ENCODE measurements around the gene MYPOP. TPM values are rescaled to one million over a fixed set of nuclear protein-coding genes. Genes with fewer than 3 reads are reported as not detected.

The MYPOP gene
- total RNA-seq, 2 donors from 2014 or later: 8.7 to 9.1 TPM

DNA sequence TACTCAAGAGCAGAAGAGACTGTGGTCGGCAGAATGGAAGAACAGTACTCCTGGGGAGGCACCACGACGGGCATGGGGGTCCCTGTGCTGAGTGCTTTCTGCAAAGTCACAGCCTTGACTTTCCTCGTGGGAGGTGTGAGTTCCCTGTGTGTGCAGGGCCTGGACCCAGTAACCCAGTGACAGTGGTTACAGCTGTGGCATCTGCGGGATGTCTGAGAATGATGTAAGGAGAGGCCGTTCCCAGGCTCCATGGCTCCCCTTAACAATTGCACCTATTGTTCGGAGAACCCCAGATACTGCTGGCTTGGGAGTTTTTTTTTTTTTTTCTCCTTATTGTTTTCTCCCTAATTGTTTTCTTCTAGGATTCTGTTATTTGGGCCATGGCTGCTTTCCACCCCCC is 17.3 kb upstream of the MYPOP start:
- no peaks in the 10 kb centered on the region for H3K36me3 ChIP-seq
- TF ChIP-seq, protein P1, sequence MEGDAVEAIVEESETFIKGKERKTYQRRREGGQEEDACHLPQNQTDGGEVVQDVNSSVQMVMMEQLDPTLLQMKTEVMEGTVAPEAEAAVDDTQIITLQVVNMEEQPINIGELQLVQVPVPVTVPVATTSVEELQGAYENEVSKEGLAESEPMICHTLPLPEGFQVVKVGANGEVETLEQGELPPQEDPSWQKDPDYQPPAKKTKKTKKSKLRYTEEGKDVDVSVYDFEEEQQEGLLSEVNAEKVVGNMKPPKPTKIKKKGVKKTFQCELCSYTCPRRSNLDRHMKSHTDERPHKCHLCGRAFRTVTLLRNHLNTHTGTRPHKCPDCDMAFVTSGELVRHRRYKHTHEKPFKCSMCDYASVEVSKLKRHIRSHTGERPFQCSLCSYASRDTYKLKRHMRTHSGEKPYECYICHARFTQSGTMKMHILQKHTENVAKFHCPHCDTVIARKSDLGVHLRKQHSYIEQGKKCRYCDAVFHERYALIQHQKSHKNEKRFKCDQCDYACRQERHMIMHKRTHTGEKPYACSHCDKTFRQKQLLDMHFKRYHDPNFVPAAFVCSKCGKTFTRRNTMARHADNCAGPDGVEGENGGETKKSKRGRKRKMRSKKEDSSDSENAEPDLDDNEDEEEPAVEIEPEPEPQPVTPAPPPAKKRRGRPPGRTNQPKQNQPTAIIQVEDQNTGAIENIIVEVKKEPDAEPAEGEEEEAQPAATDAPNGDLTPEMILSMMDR (IDR thresholded peaks at IDR 0.05): no peak
- no peak for TF ChIP-seq POLR2A (IDR thresholded peaks at IDR 0.05)
- no peak for TF ChIP-seq POLR2AphosphoS5 (IDR thresholded peaks at IDR 0.05)
- WGBS: 57% methylated on average over 7 of the region's 7 CpGs
- DNase-seq (ENCODE audit: low spot score): no peak
- no peak overlapping the region for H3K4me3 ChIP-seq
- H3K27ac ChIP-seq: no peak overlapping the region
- H3K9me3 ChIP-seq: no peaks in the 10 kb centered on the region
- no peaks in the 10 kb centered on the region for H3K4me1 ChIP-seq (replicated peaks)
- no peaks in the 10 kb centered on the region for H3K27me3 ChIP-seq (replicated peaks; ENCODE audit: insufficient read depth)
- intact Hi-C loops (cut with DNase I): no loop called here

DNA sequence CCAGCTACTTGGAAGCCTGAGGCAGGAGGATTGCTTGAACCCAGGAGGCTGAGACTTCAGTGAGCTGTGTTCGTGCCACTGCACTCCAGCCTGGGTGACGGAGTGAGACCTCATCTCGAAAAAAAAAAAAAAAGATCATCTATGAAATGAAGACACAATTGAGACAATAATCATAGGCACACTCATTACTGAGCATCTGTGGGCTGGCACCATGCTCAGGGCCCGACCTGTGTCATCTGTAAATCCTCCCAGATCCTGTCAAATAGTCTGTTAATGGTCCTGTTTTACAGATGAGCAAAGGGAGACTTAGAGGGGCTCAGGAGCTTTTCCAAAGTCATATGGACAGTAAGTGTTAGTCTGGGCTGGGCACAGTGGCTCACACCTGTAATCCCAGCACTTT is 16.3 kb upstream of the MYPOP start:
- no peaks in the 10 kb centered on the region for H3K9me3 ChIP-seq
- H3K27me3 ChIP-seq (replicated peaks; ENCODE audit: insufficient read depth): no peaks in the 10 kb centered on the region
- no peak for TF ChIP-seq POLR2AphosphoS5 (IDR thresholded peaks at IDR 0.05)
- TF ChIP-seq POLR2A (IDR thresholded peaks at IDR 0.05): no peak
- TF ChIP-seq, protein P1 (IDR thresholded peaks at IDR 0.05): no peak
- 68% methylated on average over 4 of the region's 4 CpGs for WGBS
- no peak overlapping the region for H3K27ac ChIP-seq
- no peaks in the 10 kb centered on the region for H3K36me3 ChIP-seq
- no peak overlapping the region for H3K4me3 ChIP-seq
- intact Hi-C loops (cut with DNase I): no loop called here
- H3K4me1 ChIP-seq (replicated peaks): no peaks in the 10 kb centered on the region
- no peak for DNase-seq (ENCODE audit: low spot score)

DNA sequence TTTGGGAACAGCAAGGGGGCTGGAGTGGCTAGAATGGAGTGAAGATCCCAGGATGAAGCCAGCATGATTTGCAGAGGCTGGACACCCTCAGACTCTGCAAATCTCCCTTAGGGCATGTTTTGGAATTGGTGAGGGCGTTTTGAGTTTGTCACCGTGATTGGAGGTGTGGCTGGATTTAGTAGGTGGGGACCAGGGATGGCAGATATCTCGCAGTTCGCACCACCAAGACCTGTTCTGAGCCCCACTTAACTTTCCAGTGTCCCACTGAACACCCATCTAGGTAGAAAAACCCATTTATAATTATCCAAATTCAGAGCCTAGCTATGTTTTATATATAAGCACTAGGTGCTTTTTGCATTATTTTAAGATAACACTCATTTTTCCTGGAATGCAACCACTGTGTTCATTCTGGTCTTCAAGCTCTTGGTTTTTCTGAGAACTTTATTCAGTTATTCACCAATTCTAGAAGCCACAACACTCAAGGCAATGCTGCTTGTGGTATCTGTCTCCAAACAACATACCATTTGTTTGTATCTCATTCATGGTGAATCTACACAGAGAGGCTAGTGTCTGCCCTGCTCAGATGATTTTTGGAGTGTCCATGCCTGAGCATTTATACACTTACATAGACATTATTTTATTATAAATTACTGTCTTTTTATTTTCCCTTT is 15.1 kb upstream of the MYPOP start:
- 42% methylated on average over 4 of the region's 4 CpGs for WGBS
- no peak for DNase-seq (ENCODE audit: low spot score)
- no peaks in the 10 kb centered on the region for H3K4me1 ChIP-seq (replicated peaks)
- H3K36me3 ChIP-seq: no peaks in the 10 kb centered on the region
- H3K27me3 ChIP-seq (replicated peaks; ENCODE audit: insufficient read depth): no peaks in the 10 kb centered on the region
- intact Hi-C loops (cut with DNase I): no loop called here
- TF ChIP-seq, protein P1 (IDR thresholded peaks at IDR 0.05): no peak
- TF ChIP-seq POLR2A (IDR thresholded peaks at IDR 0.05): no peak
- no peak for TF ChIP-seq POLR2AphosphoS5 (IDR thresholded peaks at IDR 0.05)
- no peak overlapping the region for H3K27ac ChIP-seq
- H3K9me3 ChIP-seq: no peaks in the 10 kb centered on the region
- no peak overlapping the region for H3K4me3 ChIP-seq

DNA sequence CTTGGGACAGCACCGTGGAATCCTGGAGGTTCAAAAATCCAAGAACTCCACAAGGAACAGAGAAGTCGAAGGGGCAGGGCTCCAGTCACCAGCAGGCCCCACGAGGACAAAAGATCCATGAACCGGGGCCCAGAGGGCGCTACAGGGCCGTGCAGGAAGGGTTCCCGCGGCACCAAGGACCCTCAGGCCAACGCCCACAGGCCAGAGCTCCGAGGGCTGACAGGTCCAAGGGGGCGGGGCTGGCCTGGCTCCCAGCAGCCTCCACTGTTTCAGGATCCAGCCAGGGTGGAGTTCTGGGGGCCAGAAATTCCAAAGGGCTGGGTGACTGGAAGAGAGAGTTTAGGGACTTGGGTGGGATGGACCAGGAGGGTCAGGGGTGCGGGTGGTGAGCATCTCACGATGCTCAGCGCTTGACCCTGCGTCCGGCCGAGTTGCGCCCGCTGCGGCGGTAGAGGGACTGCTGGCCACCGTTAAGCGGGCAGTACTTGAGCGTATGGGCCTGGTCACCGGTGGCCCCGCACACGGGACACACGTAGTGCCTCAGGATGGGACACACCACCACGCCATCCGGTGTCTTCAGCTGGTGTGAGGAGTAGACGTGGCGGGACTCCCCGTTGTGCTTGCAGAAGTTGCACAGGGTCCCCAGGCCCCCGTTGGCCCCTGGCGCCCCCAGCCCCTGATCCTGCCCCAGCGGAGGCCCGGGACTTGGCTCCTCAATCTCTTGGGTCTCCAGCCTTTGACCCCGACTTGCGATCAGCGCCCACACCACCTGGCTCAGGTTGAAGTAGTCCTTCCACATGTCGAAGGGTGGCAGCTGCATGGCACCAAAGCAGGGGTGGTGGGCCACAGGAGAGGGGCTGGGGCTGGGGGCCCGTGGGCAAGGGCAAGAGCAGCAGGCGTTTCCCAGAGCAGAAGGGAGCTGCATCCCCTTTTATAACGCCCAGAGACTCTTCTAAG is 11.7 kb upstream of the MYPOP start, which contains the start of gene NANOS2:
NANOS2 (minus strand) TSS at position 905 of the 957 bp plus-strand sequence; CDS start at position 820, 85 bp downstream.
- intact Hi-C loops (cut with DNase I): no loop called here
- no peaks in the 10 kb centered on the region for H3K4me1 ChIP-seq (replicated peaks)
- no peaks in the 10 kb centered on the region for H3K9me3 ChIP-seq
- H3K4me3 ChIP-seq: no peak within 1 kb of the TSS
- H3K27me3 ChIP-seq (replicated peaks; ENCODE audit: insufficient read depth): peaks cover 3% of the 10 kb centered on the region
- WGBS: 52% methylated on average over 43 of the region's 44 CpGs
- no peak for TF ChIP-seq POLR2A (IDR thresholded peaks at IDR 0.05)
- TF ChIP-seq, protein P1 (IDR thresholded peaks at IDR 0.05): no peak
- no peak for TF ChIP-seq POLR2AphosphoS5 (IDR thresholded peaks at IDR 0.05)
- H3K36me3 ChIP-seq: no peaks in the 10 kb centered on the region
- no peak for DNase-seq (ENCODE audit: low spot score)
- H3K27ac ChIP-seq: no peak within 1 kb of the TSS

Measured in prostate gland (tissue), 2 donors.